B cell (primary cell): ENCODE data around the gene FMN1. TPM values are rescaled to one million over a fixed set of nuclear protein-coding genes. Genes with fewer than 3 reads are reported as not detected.

ENCODE experiments used
- ATAC-seq: fragments of 200-7000 bp; cut with Tn5 transposase; one replicate; pipeline ENCODE4 v1.10.0; 2021; ENCODE audit warnings: low read depth, mild to moderate bottlenecking, moderate number of reproducible peaks, moderate library complexity
- CTCF ChIA-PET: fragments of 350-600 bp; sonication (Branson Sonifier 250); formaldehyde crosslinking; loops from one replicate; lab custom pipeline; 2021; ENCODE audit warnings: antibody characterized with exemption, inconsistent platforms; lab: Charles Lee
- POLR2A ChIA-PET: fragments of 350-600 bp; sonication (Branson Sonifier 250); formaldehyde crosslinking; loops from one replicate; lab custom pipeline; 2021; ENCODE audit warnings: antibody characterized with exemption; lab: Charles Lee
- DNase-seq: peaks from one replicate; pipeline ENCODE4 v3.0.0; 2013
- H2AFZ ChIP-seq: 2 replicates; pipeline ENCODE4 v1.6.1; 2012; ENCODE audit warnings: mild to moderate bottlenecking, low read depth, low read length; ENCODE audit not compliant: insufficient read depth, poor library complexity, severe bottlenecking
- H3K27ac ChIP-seq, 2 donors: 1 replicate in 1 of 2; 2 replicates in 1 of 2; pipeline ENCODE4 v1.5.1; 2012 to 2013; ENCODE audit warnings: low read length in 2 of 2, mild to moderate bottlenecking in 2 of 2, moderate library complexity in 1 of 2
- H3K27me3 ChIP-seq, 4 experiments: fragments of 200-600 bp in 1 of 4; sonication (generic) in 1 of 4; replicated peaks in 1 of 4; 1 replicate in 2 of 4; 2 replicates in 2 of 4; pipeline versions ENCODE4 v1.6.1 to v1.7.0; 2013 to 2016; ENCODE audit warnings: low read length in 3 of 4, mild to moderate bottlenecking in 2 of 4, mixed read lengths in 1 of 4, moderate library complexity in 1 of 4; ENCODE audit not compliant: insufficient read depth in 4 of 4, control insufficient read depth in 3 of 4; ENCODE audit errors: control extremely low read depth in 1 of 4
- H3K36me3 ChIP-seq, 2 experiments: replicated peaks in 1 of 2; 1 replicate in 1 of 2; 2 replicates in 1 of 2; pipeline versions ENCODE4 v1.6.1 to v1.7.1; 2013; ENCODE audit warnings: low read length in 1 of 2; ENCODE audit not compliant: insufficient read depth in 2 of 2, control insufficient read depth in 1 of 2; ENCODE audit errors: control extremely low read depth in 1 of 2, extremely low read depth in 1 of 2
- H3K4me1 ChIP-seq, 2 donors: fragments of 200-600 bp in 1 of 2; sonication (generic) in 1 of 2; 1 replicate in 1 of 2; 2 replicates in 1 of 2; pipeline versions ENCODE4 v1.5.1 to v1.6.1; 2013 to 2017; ENCODE audit warnings: low read length in 2 of 2; ENCODE audit not compliant: control insufficient read depth in 2 of 2, insufficient read depth in 2 of 2
- H3K4me2 ChIP-seq: replicated peaks from 2 replicates; pipeline ENCODE3; 2012; ENCODE audit warnings: mild to moderate bottlenecking, low read depth, low read length; ENCODE audit not compliant: poor library complexity, severe bottlenecking
- H3K4me3 ChIP-seq, 5 experiments: fragments of 200-600 bp in 1 of 5; sonication (generic) in 1 of 5; 1 replicate in 3 of 5; 2 replicates in 2 of 5; pipeline versions ENCODE4 v1.5.1 to v1.7.0; 2011 to 2016; ENCODE audit warnings: low read length in 4 of 5, mild to moderate bottlenecking in 4 of 5, low read depth in 2 of 5, control low read depth in 1 of 5, moderate library complexity in 1 of 5; ENCODE audit not compliant: insufficient read depth in 1 of 5; ENCODE audit errors: control extremely low read depth in 1 of 5, extremely low read depth in 1 of 5
- H3K79me2 ChIP-seq: fragments of 200-600 bp; sonication (generic); one replicate; pipeline ENCODE4 v1.6.0; 2016; ENCODE audit warnings: low read length; ENCODE audit not compliant: control insufficient read depth, insufficient read depth
- H3K9ac ChIP-seq: fragments of 200-600 bp; sonication (generic); 2 replicates; pipeline ENCODE4 v1.6.1; 2017; ENCODE audit warnings: mild to moderate bottlenecking, low read length, moderate library complexity
- H3K9me3 ChIP-seq, 3 donors: one replicate each; pipeline versions ENCODE4 v1.6.1 to v1.7.1; 2013; ENCODE audit warnings: low read length in 2 of 3; ENCODE audit not compliant: control insufficient read depth in 2 of 3, insufficient read depth in 1 of 3; ENCODE audit errors: control extremely low read depth in 1 of 3
- H4K20me1 ChIP-seq: 2 replicates; pipeline ENCODE4 v1.6.0; 2012; ENCODE audit warnings: mild to moderate bottlenecking, low read length; ENCODE audit not compliant: insufficient read depth, control insufficient read depth, poor library complexity, severe bottlenecking
- H3K27ac Mint-ChIP-seq: one replicate; pipeline ENCODE4 v1.8.0; 2021; ENCODE audit warnings: mixed read lengths
- H3K27me3 Mint-ChIP-seq: one replicate; pipeline ENCODE4 v1.8.0; 2021; ENCODE audit warnings: mixed read lengths
- H3K4me1 Mint-ChIP-seq: one replicate; pipeline ENCODE4 v1.8.0; 2021; ENCODE audit warnings: mixed read lengths
- H3K4me3 Mint-ChIP-seq: one replicate; pipeline ENCODE4 v1.8.0; 2021; ENCODE audit warnings: mixed read lengths
- H3K9me3 Mint-ChIP-seq: one replicate; pipeline ENCODE4 v1.8.0; 2022; ENCODE audit warnings: mixed read lengths; ENCODE audit not compliant: insufficient read depth
- EZH2 ChIP-seq: IDR thresholded peaks from 2 replicates; pipeline ENCODE4 v1.6.1; 2012; ENCODE audit warnings: borderline replicate concordance, low read depth, mild to moderate bottlenecking, moderate library complexity, low read length; ENCODE audit not compliant: insufficient read depth, poor library complexity, severe bottlenecking
- WGBS: methylation state at CpG from one replicate; pipeline ENCODE4 v1.1.5; 2013; ENCODE audit warnings: missing lambda C conversion rate; ENCODE audit not compliant: insufficient coverage; 5-methylcytosine and 5-hydroxymethylcytosine counted together
- intact Hi-C: fragments of 100-400 bp; cut with micrococcal nuclease; formaldehyde crosslinking; loops from one replicate; pipeline ENCODE4 v1.10.0; 2022
- polyA plus RNA-seq: library from polyadenylated mRNA; depleted of rRNA; stranded (reverse); fragments of >200 nt; gene quantifications from 2 replicates; pipeline ENCODE4 v1.2.3, GENCODE V29; 2012
- total RNA-seq, 2 donors: library from RNA; stranded (reverse); fragments of 120-200 nt in 1 of 2; gene quantifications; 1 replicate in 1 of 2; 2 replicates in 1 of 2; pipeline versions ENCODE4 v1.2.3 to v1.2.4, GENCODE V29; 2013 to 2022
- TF ChIP-seq, protein P1 (sequence below): fragments of 200-600 bp; IDR thresholded peaks from one replicate; pipeline ENCODE4 v1.8.0; 2022; ENCODE audit warnings: antibody characterized with exemption, mild to moderate bottlenecking

FMN1 gene
- total and polyA plus RNA-seq, 2 donors (not counting 1 experiment from before 2014, with no cell fraction given), result 0.21 to 0.96 TPM

DNA sequence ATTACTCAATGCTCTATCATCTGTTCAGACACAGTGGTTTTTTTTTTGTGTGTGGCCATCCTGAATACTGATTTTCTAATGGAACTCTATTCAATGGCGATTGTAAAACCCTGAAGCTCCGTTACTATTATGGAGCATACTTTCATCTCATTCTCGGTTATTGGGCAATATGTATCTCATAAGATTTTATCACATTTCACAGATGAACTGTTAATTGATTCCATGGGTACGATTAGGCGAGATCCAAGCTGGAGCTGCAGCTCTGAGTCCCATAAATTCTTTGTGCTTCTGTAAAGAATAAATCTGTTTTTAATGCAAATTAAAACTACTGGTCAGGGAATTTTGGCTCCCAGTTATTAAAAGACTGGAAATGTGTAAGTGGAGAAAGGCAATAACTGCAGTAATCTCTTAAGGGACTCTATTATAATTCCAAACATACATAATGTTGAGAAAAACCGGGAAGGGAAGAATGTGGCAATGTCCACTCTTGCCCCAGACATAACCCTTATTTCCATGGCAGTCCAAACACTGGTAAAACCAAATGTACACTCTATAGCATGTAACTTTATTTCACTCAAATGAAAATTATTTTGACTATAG, 394.5 kb downstream of the FMN1 start:
- Histone ChIP-seq H3K27ac (no peak overlapping the region), H3K4me2 (no peak overlapping the region), H3K4me3 (no peak overlapping the region), H3K36me3 (no peaks in the 10 kb centered on the region), H3K9me3 (peaks cover 0 to 4% (median 3%) of the 10 kb centered on the region in 3 donors), H3K79me2 (no peaks in the 10 kb centered on the region), H3K4me1 (no peaks in the 10 kb centered on the region), H4K20me1 (no peaks in the 10 kb centered on the region), H3K9ac (no peak overlapping the region), H2AFZ (no peak overlapping the region), H3K27me3 (peaks cover 0 to 4% (median 0%) of the 10 kb centered on the region in 4 experiments)
- Mint-ChIP-seq H3K4me1 (no peaks in the 10 kb centered on the region), H3K27me3 (peaks cover 23% of the 10 kb centered on the region), H3K27ac (no peak overlapping the region), H3K9me3 (no peaks in the 10 kb centered on the region), H3K4me3 (no peak overlapping the region)
- ChIA-PET CTCF (no interaction called here), POLR2A (no interaction called here)
- TF ChIP-seq EZH2, result no peak
- TF ChIP-seq, protein P1, sequence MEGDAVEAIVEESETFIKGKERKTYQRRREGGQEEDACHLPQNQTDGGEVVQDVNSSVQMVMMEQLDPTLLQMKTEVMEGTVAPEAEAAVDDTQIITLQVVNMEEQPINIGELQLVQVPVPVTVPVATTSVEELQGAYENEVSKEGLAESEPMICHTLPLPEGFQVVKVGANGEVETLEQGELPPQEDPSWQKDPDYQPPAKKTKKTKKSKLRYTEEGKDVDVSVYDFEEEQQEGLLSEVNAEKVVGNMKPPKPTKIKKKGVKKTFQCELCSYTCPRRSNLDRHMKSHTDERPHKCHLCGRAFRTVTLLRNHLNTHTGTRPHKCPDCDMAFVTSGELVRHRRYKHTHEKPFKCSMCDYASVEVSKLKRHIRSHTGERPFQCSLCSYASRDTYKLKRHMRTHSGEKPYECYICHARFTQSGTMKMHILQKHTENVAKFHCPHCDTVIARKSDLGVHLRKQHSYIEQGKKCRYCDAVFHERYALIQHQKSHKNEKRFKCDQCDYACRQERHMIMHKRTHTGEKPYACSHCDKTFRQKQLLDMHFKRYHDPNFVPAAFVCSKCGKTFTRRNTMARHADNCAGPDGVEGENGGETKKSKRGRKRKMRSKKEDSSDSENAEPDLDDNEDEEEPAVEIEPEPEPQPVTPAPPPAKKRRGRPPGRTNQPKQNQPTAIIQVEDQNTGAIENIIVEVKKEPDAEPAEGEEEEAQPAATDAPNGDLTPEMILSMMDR, result no peak
- intact Hi-C loops, result no loop called here
- DNase-seq, result no peak
- ATAC-seq, result no peak
- WGBS, result no CpG with 5 or more reads among the region's 6 CpGs

DNA sequence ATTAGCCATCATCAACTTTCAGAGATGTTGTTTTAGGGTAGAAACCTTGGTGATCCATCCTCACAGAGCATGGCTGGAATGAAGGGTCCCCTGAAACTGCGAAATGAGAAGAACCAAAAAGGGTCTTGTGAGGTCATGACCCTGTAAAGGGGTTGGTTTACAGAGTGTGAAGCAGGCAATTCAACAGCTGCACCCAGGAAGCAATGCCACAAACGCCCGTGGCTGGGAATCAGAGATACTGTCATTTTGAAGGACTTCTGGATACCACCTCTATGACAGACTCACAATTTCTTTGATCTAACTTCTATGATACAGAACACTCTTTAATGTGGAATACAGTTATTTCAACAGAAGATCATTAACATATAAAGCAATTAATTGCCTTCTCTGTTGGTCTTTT, 397.7 kb downstream of the FMN1 start:
- H3K36me3 ChIP-seq, result no peaks in the 10 kb centered on the region
- no peak overlapping the region for H3K9ac ChIP-seq
- no peaks in the 10 kb centered on the region for H3K9me3 ChIP-seq
- no peaks in the 10 kb centered on the region for H3K9me3 Mint-ChIP-seq
- peaks cover 11% of the 10 kb centered on the region for H3K27me3 Mint-ChIP-seq
- H3K4me1 Mint-ChIP-seq, result no peaks in the 10 kb centered on the region
- no peaks in the 10 kb centered on the region for H3K4me1 ChIP-seq
- ChIA-PET POLR2A (no interaction called here), CTCF (no interaction called here)
- H3K4me3 ChIP-seq, result no peak overlapping the region
- no peaks in the 10 kb centered on the region for H3K27me3 ChIP-seq
- ATAC-seq (no peak), DNase-seq (no peak)
- no peak overlapping the region for H3K4me2 ChIP-seq
- H4K20me1 ChIP-seq, result no peaks in the 10 kb centered on the region
- H3K79me2 ChIP-seq, result no peaks in the 10 kb centered on the region
- WGBS, result 100% methylated on average over 1 of the region's 3 CpGs
- H3K27ac Mint-ChIP-seq, result no peak overlapping the region
- H3K4me3 Mint-ChIP-seq, result no peak overlapping the region
- intact Hi-C loops, result no loop called here
- no peak overlapping the region for H2AFZ ChIP-seq
- no peak overlapping the region for H3K27ac ChIP-seq
- no peak for TF ChIP-seq EZH2
- TF ChIP-seq, protein P1, result no peak
